Spleen (tissue), 7 donors: ENCODE results near the gene HMGN1.

Experiments
- CTCF ChIP-seq, 11 experiments: fragments of 200-600 bp in 7 of 11; fragments of 450-650 bp in 4 of 11; sonication (generic) in 4 of 11; IDR thresholded peaks in 8 of 11; conservative IDR thresholded peaks in 3 of 11; 1 replicate in 7 of 11; 2 replicates in 4 of 11; pipeline versions ENCODE4 v1.4.0 to v1.8.0; 2016 to 2021; ENCODE audit warnings: antibody characterized with exemption in 11 of 11, inconsistent platforms in 4 of 11, mild to moderate bottlenecking in 1 of 11
- POLR2A ChIP-seq, 3 donors: fragments of 450-650 bp; IDR thresholded peaks; one replicate each; pipeline ENCODE4 v1.5.1; 2017; ENCODE audit warnings: antibody characterized with exemption in 3 of 3, mild to moderate bottlenecking in 1 of 3
- donor health status: DM: no; HTN: no; CAD: no; lungs with moderate emphysema.
- donor health status: DM: no; HTN: no; CAD: no.
- donor health status: DM: no; HTN: no; CAD: no.

GRCh38 chr21:39384674-39385298 is 35.9 kb upstream of the HMGN1 start:
- TF ChIP-seq CTCF (IDR thresholded peaks at IDR 0.05 in 8 of 11, conservative IDR thresholded peaks at IDR 0.05 in 3 of 11), result no peak
- no peak for TF ChIP-seq POLR2A (IDR thresholded peaks at IDR 0.05)
